Sigmoid colon (tissue), 7 donors: ENCODE measurements around the gene RNASE2. TPM values are rescaled to one million over a fixed set of nuclear protein-coding genes. Genes with fewer than 3 reads are reported as not detected.

Experiments
- DNase-seq: peaks from one replicate; pipeline ENCODE4 v3.0.0-alpha.2; 2019
- H3K27ac ChIP-seq, 4 donors: fragments of 200-600 bp; sonication (generic); one replicate each; pipeline ENCODE4 v1.5.1; 2016 to 2019; ENCODE audit warnings: mild to moderate bottlenecking in 1 of 4
- H3K27me3 ChIP-seq, 3 donors: fragments of 200-600 bp; sonication (generic); one replicate each; pipeline ENCODE4 v1.5.1; 2019; ENCODE audit warnings: mild to moderate bottlenecking in 1 of 3
- H3K36me3 ChIP-seq, 4 donors: fragments of 200-600 bp; sonication (generic); one replicate each; pipeline ENCODE4 v1.5.1; 2016 to 2019
- H3K4me1 ChIP-seq, 4 donors: fragments of 200-600 bp; sonication (generic); one replicate each; pipeline ENCODE4 v1.5.1; 2017 to 2019
- H3K4me3 ChIP-seq, 4 donors: fragments of 200-600 bp; sonication (generic); one replicate each; pipeline ENCODE4 v1.5.1; 2017 to 2019; ENCODE audit warnings: mild to moderate bottlenecking in 2 of 4, moderate library complexity in 1 of 4
- H3K9me3 ChIP-seq, 4 donors: fragments of 200-600 bp in 3 of 4; sonication (generic) in 3 of 4; one replicate each; pipeline versions ENCODE4 v1.5.1 to v1.6.1; 2013 to 2019
- EP300 ChIP-seq, 4 donors: sonication (generic); formaldehyde crosslinking; IDR thresholded peaks; one replicate each; pipeline ENCODE4 v1.6.1; 2017; ENCODE audit warnings: antibody characterized with exemption in 4 of 4
- POLR2A ChIP-seq, 2 donors: fragments of 450-650 bp; IDR thresholded peaks; one replicate each; pipeline ENCODE4 v1.6.1; 2016; ENCODE audit warnings: antibody characterized with exemption in 2 of 2, mild to moderate bottlenecking in 2 of 2, moderate library complexity in 2 of 2
- POLR2AphosphoS5 ChIP-seq, 4 donors: sonication (generic); formaldehyde crosslinking; IDR thresholded peaks; one replicate each; pipeline ENCODE4 v1.6.1; 2017; ENCODE audit warnings: antibody characterized with exemption in 4 of 4
- WGBS, 2 donors: extraction: QIAGEN DNeasy Blood & Tissue Kit; methylation state at CpG; one replicate each; pipeline ENCODE4 v1.1.7; 2013; 5-methylcytosine and 5-hydroxymethylcytosine counted together
- intact Hi-C: fragments of 100-400 bp; cut with DNase I; formaldehyde crosslinking; loops from one replicate; pipeline ENCODE4 v1.15.1; 2023
- polyA plus RNA-seq, 3 donors: library from polyadenylated mRNA; stranded (reverse); fragments of 200-250 nt; gene quantifications; one replicate each; pipeline ENCODE4 v1.2.3, GENCODE V29; 2013
- small RNA-seq, 3 donors: library from RNA; depleted of rRNA; stranded (forward); fragments of <200 nt; gene quantifications; one replicate each; pipeline ENCODE3, GENCODE V24; 2016
- total RNA-seq, 4 donors: library from RNA; depleted of rRNA; stranded (reverse); fragments of >200 nt; gene quantifications; one replicate each; pipeline ENCODE4 v1.1.0, GENCODE V29; 2016
- TF ChIP-seq, protein P1 (sequence below), 4 experiments: fragments of 450-650 bp in 3 of 4; fragments of 200-600 bp in 1 of 4; IDR thresholded peaks; one replicate each; pipeline ENCODE4 v1.5.1; 2016 to 2019; ENCODE audit warnings: antibody characterized with exemption in 4 of 4, mild to moderate bottlenecking in 3 of 4, moderate library complexity in 2 of 4
- donor health status: healthy with polysubstance abuse.
- donor health status: Bipolar disorder and iron deficiency.
- donor health status: healthy.

Gene RNASE2
- total and polyA plus RNA-seq, 7 donors, result 2.1 to 14.3 (median 3.1) TPM; not detected in 2

DNA sequence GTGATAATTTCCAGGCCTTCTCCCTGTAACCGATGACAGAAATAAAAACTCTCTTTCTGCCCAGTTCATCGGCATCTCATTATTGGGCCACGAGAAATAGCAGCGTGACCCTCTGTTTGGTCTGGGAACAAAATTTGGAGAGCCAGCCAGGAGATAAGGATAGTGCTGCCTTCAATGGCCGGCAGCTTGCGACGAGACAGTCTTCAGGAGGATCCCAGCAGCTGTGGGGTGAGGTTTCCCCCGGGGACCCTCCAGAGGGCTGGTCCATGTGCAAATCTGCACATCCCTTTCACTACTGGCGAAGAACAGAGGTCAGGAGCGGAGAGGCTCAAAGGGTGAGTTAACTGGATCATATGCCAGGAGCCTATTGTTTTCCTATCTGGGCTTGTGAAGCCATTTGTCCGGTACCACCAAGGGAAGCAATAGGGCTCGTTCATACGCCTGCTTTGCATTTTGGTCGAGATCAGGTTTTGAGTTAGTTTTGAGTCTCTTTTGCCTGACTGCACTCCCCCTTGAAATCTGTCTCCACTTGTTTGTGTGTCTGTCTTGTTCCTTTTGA, 48.6 kb downstream of the RNASE2 start:
- 48 to 84% methylated on average over 14 of the region's 14 CpGs for whole genome bisulfite sequencing, 2 donors
- intact Hi-C loops, result no loop called here
- Histone ChIP-seq H3K27ac (no peak overlapping the region), H3K36me3 (no peaks in the 10 kb centered on the region), H3K27me3 (no peaks in the 10 kb centered on the region), H3K4me3 (no peak overlapping the region), H3K4me1 (peaks cover 0 to 8% (median 7%) of the 10 kb centered on the region in 4 donors), H3K9me3 (no peaks in the 10 kb centered on the region)
- DNase-seq, result no peak
- no peak for TF ChIP-seq EP300 (IDR thresholded peaks at IDR 0.05)
- TF ChIP-seq, protein P1, sequence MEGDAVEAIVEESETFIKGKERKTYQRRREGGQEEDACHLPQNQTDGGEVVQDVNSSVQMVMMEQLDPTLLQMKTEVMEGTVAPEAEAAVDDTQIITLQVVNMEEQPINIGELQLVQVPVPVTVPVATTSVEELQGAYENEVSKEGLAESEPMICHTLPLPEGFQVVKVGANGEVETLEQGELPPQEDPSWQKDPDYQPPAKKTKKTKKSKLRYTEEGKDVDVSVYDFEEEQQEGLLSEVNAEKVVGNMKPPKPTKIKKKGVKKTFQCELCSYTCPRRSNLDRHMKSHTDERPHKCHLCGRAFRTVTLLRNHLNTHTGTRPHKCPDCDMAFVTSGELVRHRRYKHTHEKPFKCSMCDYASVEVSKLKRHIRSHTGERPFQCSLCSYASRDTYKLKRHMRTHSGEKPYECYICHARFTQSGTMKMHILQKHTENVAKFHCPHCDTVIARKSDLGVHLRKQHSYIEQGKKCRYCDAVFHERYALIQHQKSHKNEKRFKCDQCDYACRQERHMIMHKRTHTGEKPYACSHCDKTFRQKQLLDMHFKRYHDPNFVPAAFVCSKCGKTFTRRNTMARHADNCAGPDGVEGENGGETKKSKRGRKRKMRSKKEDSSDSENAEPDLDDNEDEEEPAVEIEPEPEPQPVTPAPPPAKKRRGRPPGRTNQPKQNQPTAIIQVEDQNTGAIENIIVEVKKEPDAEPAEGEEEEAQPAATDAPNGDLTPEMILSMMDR (IDR thresholded peaks at IDR 0.05), result no peak
- no peak for TF ChIP-seq POLR2AphosphoS5 (IDR thresholded peaks at IDR 0.05)
- TF ChIP-seq POLR2A (IDR thresholded peaks at IDR 0.05), result no peak

Small RNAs within 50 kb of the gene (small RNA-seq; reads per million reads assigned to genes)
- 0 reads per million in 3 donors for gene RN7SL189P

Other genes with a start within 250 kb of the RNASE2 start
- not detected for gene EDDM3A, start 209.6 kb upstream of the RNASE2 start, total RNA-seq
- gene EDDM3A, start 209.6 kb upstream of the RNASE2 start, polyA plus RNA-seq, result not detected
- gene EDDM3B, start 187.1 kb upstream of the RNASE2 start, total RNA-seq, result not detected
- not detected for gene EDDM3B, start 187.1 kb upstream of the RNASE2 start, polyA plus RNA-seq
- 10 to 100 TPM; 10.2 to 25.0 (median 19.2) TPM for gene RNASE6, start 174.2 kb upstream of the RNASE2 start, total RNA-seq
- 10 to 100 TPM in 2 of 3 donors, 1 to 10 TPM in 1; 9.6 to 46.2 (median 45.9) TPM for gene RNASE6, start 174.2 kb upstream of the RNASE2 start, polyA plus RNA-seq
- 100 to 1,000 TPM; 148 to 581 (median 428) TPM for gene RNASE1, start 152.6 kb upstream of the RNASE2 start, total RNA-seq
- 100 to 1,000 TPM; 111 to 584 (median 192) TPM for gene RNASE1, start 152.6 kb upstream of the RNASE2 start, polyA plus RNA-seq
- 1 to 10 TPM in 1 of 4 donors, not detected in 3; 2.6 TPM for gene RNASE3, start 64.1 kb upstream of the RNASE2 start, total RNA-seq
- not detected for gene RNASE3, start 64.1 kb upstream of the RNASE2 start, polyA plus RNA-seq
- gene METTL17, start 34.5 kb downstream of the RNASE2 start, total RNA-seq, result 100 to 1,000 TPM in 1 of 4 donors, 10 to 100 TPM in 3; 72.9 to 103 (median 90.0) TPM
- gene METTL17, start 34.5 kb downstream of the RNASE2 start, polyA plus RNA-seq, result 10 to 100 TPM; 24.0 to 76.4 (median 25.2) TPM
- not detected for gene SLC39A2, start 43.8 kb downstream of the RNASE2 start, total RNA-seq
- gene SLC39A2, start 43.8 kb downstream of the RNASE2 start, polyA plus RNA-seq, result 1 to 10 TPM in 1 of 3 donors, not detected in 2; 1.2 TPM
- 100 to 1,000 TPM; 184 to 276 (median 235) TPM for gene NDRG2, start 69.6 kb downstream of the RNASE2 start, total RNA-seq
- gene NDRG2, start 69.6 kb downstream of the RNASE2 start, polyA plus RNA-seq, result 100 to 1,000 TPM; 114 to 199 (median 141) TPM
- not detected for gene TPPP2, start 74.7 kb downstream of the RNASE2 start, total RNA-seq
- gene TPPP2, start 74.7 kb downstream of the RNASE2 start, polyA plus RNA-seq, result under 1 TPM in 1 of 3 donors, not detected in 2; 0.36 TPM
- not detected for gene RNASE13, start 79.3 kb downstream of the RNASE2 start, total RNA-seq
- gene RNASE13, start 79.3 kb downstream of the RNASE2 start, polyA plus RNA-seq, result not detected
- gene RNASE7, start 86.9 kb downstream of the RNASE2 start, total RNA-seq, result not detected
- gene RNASE7, start 86.9 kb downstream of the RNASE2 start, polyA plus RNA-seq, result under 1 TPM in 1 of 3 donors, not detected in 2; 0.10 TPM
- gene RNASE8, start 102.3 kb downstream of the RNASE2 start, total RNA-seq, result not detected
- gene RNASE8, start 102.3 kb downstream of the RNASE2 start, polyA plus RNA-seq, result not detected
- gene ARHGEF40, start 114.8 kb downstream of the RNASE2 start, total RNA-seq, result 10 to 100 TPM; 15.0 to 48.5 (median 17.4) TPM
- gene ARHGEF40, start 114.8 kb downstream of the RNASE2 start, polyA plus RNA-seq, result 10 to 100 TPM; 12.5 to 26.5 (median 18.0) TPM
- gene ZNF219, start 143.2 kb downstream of the RNASE2 start, total RNA-seq, result 10 to 100 TPM; 38.2 to 89.7 (median 65.0) TPM
- gene ZNF219, start 143.2 kb downstream of the RNASE2 start, polyA plus RNA-seq, result 10 to 100 TPM; 27.6 to 52.9 (median 29.4) TPM
- 1 to 10 TPM in 1 of 4 donors, not detected in 3; 1.1 TPM for gene TMEM253, start 145.6 kb downstream of the RNASE2 start, total RNA-seq
- gene TMEM253, start 145.6 kb downstream of the RNASE2 start, polyA plus RNA-seq, result 10 to 100 TPM; 14.1 to 28.4 (median 14.4) TPM
- not detected for gene OR5AU1, start 200.6 kb downstream of the RNASE2 start, total RNA-seq
- not detected for gene OR5AU1, start 200.6 kb downstream of the RNASE2 start, polyA plus RNA-seq